ENCODE measurements around the gene GPR146. TPM values are rescaled to one million over a fixed set of nuclear protein-coding genes. Genes with fewer than 3 reads are reported as not detected.

The GPR146 gene
- polyA plus RNA-seq, 1 donor: 4.0 TPM

DNA sequence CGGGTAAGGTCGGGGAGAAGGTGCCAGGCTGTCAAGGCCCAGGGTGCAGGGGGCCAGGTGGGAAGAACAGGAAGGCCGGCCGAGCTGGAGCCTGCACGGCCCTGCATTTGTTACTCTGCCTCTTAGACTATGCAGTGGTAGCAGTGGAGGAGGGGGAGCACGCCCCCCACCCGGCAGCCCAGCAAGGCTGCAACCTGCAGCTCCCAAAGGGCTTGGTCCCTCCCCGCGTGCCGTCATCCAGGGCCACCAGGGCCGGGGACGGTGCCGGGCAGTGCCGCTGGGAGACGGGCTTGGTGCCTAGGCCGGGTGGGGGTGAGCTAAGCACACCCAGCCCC is 36.5 kb downstream of the GPR146 start:
- no peak for DNase-seq
- H3K27me3 ChIP-seq (ENCODE audit: control insufficient read depth, insufficient read depth, low read length): no peaks in the 10 kb centered on the region
- no peak overlapping the region for H3K27ac ChIP-seq (ENCODE audit: low read length)
- peaks cover 3% of the 10 kb centered on the region for H3K9me3 ChIP-seq (ENCODE audit: control insufficient read depth, low read depth, low read length)
- no peak overlapping the region for H3K4me3 ChIP-seq (ENCODE audit: low read length)
- WGBS (ENCODE audit: insufficient coverage, low lambda C conversion rate): no CpG with 5 or more reads among the region's 16 CpGs
- H3K36me3 ChIP-seq (ENCODE audit: control insufficient read depth, insufficient read depth, low read length): peaks cover 2% of the 10 kb centered on the region
- H3K4me1 ChIP-seq (ENCODE audit: control insufficient read depth, insufficient read depth, low read length): no peaks in the 10 kb centered on the region

GRCh38 chr7:1081336-1081735 is 37.0 kb downstream of the GPR146 start:
- no peak for DNase-seq
- Histone ChIP-seq H3K9me3 (ENCODE audit: control insufficient read depth, low read depth, low read length) (peaks cover 3% of the 10 kb centered on the region), H3K4me3 (ENCODE audit: low read length) (no peak overlapping the region), H3K36me3 (ENCODE audit: control insufficient read depth, insufficient read depth, low read length) (peaks cover 2% of the 10 kb centered on the region), H3K27ac (ENCODE audit: low read length) (no peak overlapping the region), H3K4me1 (ENCODE audit: control insufficient read depth, insufficient read depth, low read length) (peaks cover under 1% of the 10 kb centered on the region), H3K27me3 (ENCODE audit: control insufficient read depth, insufficient read depth, low read length) (no peaks in the 10 kb centered on the region)
- WGBS (ENCODE audit: insufficient coverage, low lambda C conversion rate): no CpG with 5 or more reads among the region's 20 CpGs

DNA sequence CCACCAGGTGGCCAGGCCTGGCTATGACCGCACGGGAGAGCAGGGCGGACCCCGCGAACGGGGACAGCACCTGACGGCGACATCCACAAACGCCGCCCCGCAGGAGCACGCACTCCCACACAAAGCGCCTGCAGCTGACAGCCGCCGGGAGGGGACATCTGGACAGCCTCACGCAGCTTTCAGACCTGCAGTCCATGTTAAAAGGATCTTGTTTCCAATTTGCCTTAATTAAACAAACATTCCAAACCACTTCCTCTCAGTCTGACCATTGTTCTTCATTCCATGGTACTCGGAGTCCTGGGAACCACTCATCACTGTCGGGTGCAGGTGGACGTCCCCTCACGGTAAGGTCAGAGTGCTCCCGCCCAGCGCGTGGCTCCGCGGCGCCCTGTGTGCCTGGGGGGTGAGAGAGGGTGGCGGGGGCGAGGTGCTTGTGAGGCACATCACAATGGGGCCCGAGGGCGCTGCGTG is 37.6 kb downstream of the GPR146 start:
- DNase-seq: no peak
- Histone ChIP-seq H3K27ac (ENCODE audit: low read length) (no peak overlapping the region), H3K36me3 (ENCODE audit: control insufficient read depth, insufficient read depth, low read length) (peaks cover 2% of the 10 kb centered on the region), H3K4me3 (ENCODE audit: low read length) (no peak overlapping the region), H3K9me3 (ENCODE audit: control insufficient read depth, low read depth, low read length) (peaks cover 3% of the 10 kb centered on the region), H3K27me3 (ENCODE audit: control insufficient read depth, insufficient read depth, low read length) (no peaks in the 10 kb centered on the region), H3K4me1 (ENCODE audit: control insufficient read depth, insufficient read depth, low read length) (peaks cover 6% of the 10 kb centered on the region)
- no CpG with 5 or more reads among the region's 31 CpGs for WGBS (ENCODE audit: insufficient coverage, low lambda C conversion rate)

GRCh38 chr7:1083729-1084657 is 39.6 kb downstream of the GPR146 start:
- Histone ChIP-seq H3K9me3 (ENCODE audit: control insufficient read depth, low read depth, low read length) (peaks cover 3% of the 10 kb centered on the region), H3K27ac (ENCODE audit: low read length) (no peak overlapping the region), H3K4me3 (ENCODE audit: low read length) (no peak overlapping the region), H3K4me1 (ENCODE audit: control insufficient read depth, insufficient read depth, low read length) (peaks cover 17% of the 10 kb centered on the region), H3K36me3 (ENCODE audit: control insufficient read depth, insufficient read depth, low read length) (peaks cover 2% of the 10 kb centered on the region), H3K27me3 (ENCODE audit: control insufficient read depth, insufficient read depth, low read length) (peaks cover 2% of the 10 kb centered on the region)
- 100% methylated on average over 2 of the region's 45 CpGs for whole genome bisulfite sequencing (ENCODE audit: insufficient coverage, low lambda C conversion rate)
- DNase-seq: no peak

- H3K4me3 ChIP-seq (ENCODE audit: low read length): no peak overlapping the region
- H3K27ac ChIP-seq (ENCODE audit: low read length): no peak overlapping the region
- no peak for DNase-seq
- peaks cover 3% of the 10 kb centered on the region for H3K9me3 ChIP-seq (ENCODE audit: control insufficient read depth, low read depth, low read length)
- peaks cover 17% of the 10 kb centered on the region for H3K4me1 ChIP-seq (ENCODE audit: control insufficient read depth, insufficient read depth, low read length)
- no CpG with 5 or more reads among the region's 10 CpGs for WGBS (ENCODE audit: insufficient coverage, low lambda C conversion rate)
- peaks cover 2% of the 10 kb centered on the region for H3K27me3 ChIP-seq (ENCODE audit: control insufficient read depth, insufficient read depth, low read length)
- H3K36me3 ChIP-seq (ENCODE audit: control insufficient read depth, insufficient read depth, low read length): peaks cover 2% of the 10 kb centered on the region
Measured at GRCh38 chr7:1085266-1085665, 40.9 kb downstream of the GPR146 start.

- H3K36me3 ChIP-seq (ENCODE audit: control insufficient read depth, insufficient read depth, low read length): peaks cover 2% of the 10 kb centered on the region
- WGBS (ENCODE audit: insufficient coverage, low lambda C conversion rate): no CpG with 5 or more reads among the region's 11 CpGs
- H3K4me3 ChIP-seq (ENCODE audit: low read length): no peak overlapping the region
- no peak for DNase-seq
- H3K27me3 ChIP-seq (ENCODE audit: control insufficient read depth, insufficient read depth, low read length): peaks cover 2% of the 10 kb centered on the region
- no peak overlapping the region for H3K27ac ChIP-seq (ENCODE audit: low read length)
- peaks cover 17% of the 10 kb centered on the region for H3K4me1 ChIP-seq (ENCODE audit: control insufficient read depth, insufficient read depth, low read length)
- peaks cover 3% of the 10 kb centered on the region for H3K9me3 ChIP-seq (ENCODE audit: control insufficient read depth, low read depth, low read length)
Measured at GRCh38 chr7:1085910-1086421, 41.6 kb downstream of the GPR146 start.

DNA sequence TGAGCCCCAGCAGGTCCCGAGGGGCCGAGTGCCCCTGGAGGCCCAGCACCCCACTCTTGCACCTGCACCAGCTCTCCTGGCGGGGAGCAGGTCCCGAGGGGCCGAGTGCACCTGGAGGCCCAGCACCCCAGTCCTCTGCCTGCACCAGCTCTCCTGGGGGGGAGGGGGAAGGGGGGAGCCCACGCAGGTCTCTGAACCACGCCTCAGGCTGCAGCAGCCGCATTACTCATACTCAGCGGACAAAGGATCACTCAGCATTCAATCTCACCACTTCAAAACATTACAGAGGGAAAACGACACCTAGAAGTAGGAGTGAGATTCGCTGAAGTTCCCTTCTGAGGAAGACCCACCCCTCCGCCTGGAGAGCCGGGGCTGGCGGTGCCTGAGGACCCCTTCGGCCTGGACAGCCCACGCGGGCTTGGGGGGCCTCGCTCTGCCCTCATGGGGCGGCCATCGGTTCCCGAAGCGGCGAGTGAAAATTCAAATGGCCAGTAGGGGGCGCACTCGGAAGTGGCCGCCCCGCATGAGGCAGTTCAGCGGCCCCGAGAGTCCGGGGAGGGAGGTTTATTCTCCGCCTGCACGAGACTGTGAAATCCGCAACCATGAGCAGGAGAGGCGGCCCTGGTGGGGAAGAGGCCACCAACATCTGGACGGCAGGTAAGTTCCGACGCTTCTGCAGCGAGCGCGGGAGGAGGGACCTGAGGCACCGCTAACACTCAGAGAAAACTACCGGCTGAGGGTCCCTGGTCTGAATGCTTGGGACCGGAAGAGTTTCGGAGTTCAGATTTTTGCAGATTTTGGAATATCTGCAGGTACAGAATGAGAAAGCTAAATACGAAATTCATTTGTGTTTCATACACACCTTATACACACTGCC is 42.5 kb downstream of the GPR146 start:
- H3K9me3 ChIP-seq (ENCODE audit: control insufficient read depth, low read depth, low read length): peaks cover 3% of the 10 kb centered on the region
- DNase-seq: peak; percentile 54 to 73
- H3K4me1 ChIP-seq (ENCODE audit: control insufficient read depth, insufficient read depth, low read length): peaks cover 17% of the 10 kb centered on the region
- peak overlapping the region; percentile 44 for H3K4me3 ChIP-seq (ENCODE audit: low read length)
- WGBS (ENCODE audit: insufficient coverage, low lambda C conversion rate): 100% methylated on average over 1 of the region's 45 CpGs
- H3K36me3 ChIP-seq (ENCODE audit: control insufficient read depth, insufficient read depth, low read length): peaks cover 5% of the 10 kb centered on the region
- peaks cover 2% of the 10 kb centered on the region for H3K27me3 ChIP-seq (ENCODE audit: control insufficient read depth, insufficient read depth, low read length)
- no peak overlapping the region for H3K27ac ChIP-seq (ENCODE audit: low read length)

DNA sequence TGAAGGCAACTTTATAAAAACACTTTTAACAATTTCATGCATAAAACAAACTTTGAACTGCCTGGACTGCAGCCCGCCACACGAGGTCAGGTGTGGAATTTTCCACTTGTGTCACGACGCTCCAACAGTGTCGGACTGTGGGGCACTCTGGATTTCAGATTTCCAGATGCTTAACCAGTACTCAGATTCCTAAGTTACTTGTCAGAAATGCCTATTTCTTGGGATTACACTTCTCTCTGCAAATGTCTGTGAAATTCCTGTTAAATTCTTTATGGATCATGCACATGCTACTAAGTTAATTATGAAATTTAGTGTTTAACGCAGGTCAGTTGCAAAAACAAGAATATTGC is 43.1 kb downstream of the GPR146 start:
- Histone ChIP-seq H3K4me3 (ENCODE audit: low read length) (no peak overlapping the region), H3K36me3 (ENCODE audit: control insufficient read depth, insufficient read depth, low read length) (peaks cover 9% of the 10 kb centered on the region), H3K9me3 (ENCODE audit: control insufficient read depth, low read depth, low read length) (peaks cover 8% of the 10 kb centered on the region), H3K27me3 (ENCODE audit: control insufficient read depth, insufficient read depth, low read length) (peaks cover 2% of the 10 kb centered on the region), H3K4me1 (ENCODE audit: control insufficient read depth, insufficient read depth, low read length) (peaks cover 17% of the 10 kb centered on the region), H3K27ac (ENCODE audit: low read length) (no peak overlapping the region)
- DNase-seq: no peak
- 60% methylated on average over 2 of the region's 6 CpGs for WGBS (ENCODE audit: insufficient coverage, low lambda C conversion rate)

DNA sequence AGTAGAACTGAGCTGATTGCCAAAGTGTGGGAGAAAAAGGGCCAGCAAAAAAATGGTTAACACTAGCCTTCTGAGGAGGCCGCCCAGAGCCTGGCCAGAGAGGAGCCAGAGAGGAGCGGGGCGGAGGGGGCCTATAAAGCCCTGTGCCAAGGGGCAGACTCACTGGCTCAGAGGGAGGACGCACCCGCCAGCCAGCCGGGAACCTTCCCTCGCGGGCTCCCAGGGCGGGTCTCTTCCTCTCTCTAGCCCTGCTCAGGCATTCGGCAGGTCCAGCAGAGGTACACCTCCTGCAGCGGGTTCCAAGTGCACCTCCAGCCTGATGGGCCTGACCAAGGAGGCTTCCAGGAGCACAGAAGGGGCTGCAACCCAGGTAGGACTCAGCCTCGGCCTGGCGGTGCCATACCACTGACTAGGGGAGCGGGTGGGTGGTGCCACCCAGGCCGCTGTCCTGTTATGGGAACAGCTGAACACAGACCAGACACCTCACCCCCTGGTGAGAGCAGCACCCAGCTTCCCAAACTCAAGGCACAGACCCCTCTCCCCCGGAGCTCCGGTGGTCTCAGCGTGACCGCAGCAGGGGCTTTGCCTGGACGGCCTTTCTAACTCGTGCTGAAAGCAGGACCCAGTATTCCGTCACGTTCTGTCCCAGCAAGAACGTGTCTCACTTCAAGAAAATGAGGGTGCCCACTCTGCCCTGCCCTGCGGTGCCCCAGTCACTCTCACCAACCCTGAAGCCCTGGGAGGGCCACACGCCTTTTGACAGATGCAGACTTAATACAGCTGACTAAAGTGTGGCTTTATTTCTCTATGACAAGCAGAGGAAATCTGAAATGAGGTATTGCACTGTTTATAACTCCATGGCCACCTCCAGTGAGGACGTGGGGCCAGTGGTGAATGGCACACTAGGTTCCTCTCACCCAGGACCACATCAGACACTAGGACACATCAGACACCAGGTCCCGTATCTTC is 43.9 kb downstream of the GPR146 start, which contains the start of gene GPER1:
Gene GPER1 (plus strand): TSS at position 162 of the 969 bp plus-strand sequence. CDS start 3,616 bp downstream, outside the sequence.
- DNase-seq: peak in 1 of 2 donors; percentile 47
- H3K4me3 ChIP-seq (ENCODE audit: low read length): peak within 1 kb of the TSS; percentile 44
- peaks cover 6% of the 10 kb centered on the region for H3K9me3 ChIP-seq (ENCODE audit: control insufficient read depth, low read depth, low read length)
- no CpG with 5 or more reads among the region's 28 CpGs for WGBS (ENCODE audit: insufficient coverage, low lambda C conversion rate)
- H3K4me1 ChIP-seq (ENCODE audit: control insufficient read depth, insufficient read depth, low read length): peaks cover 20% of the 10 kb centered on the region
- no peak within 1 kb of the TSS for H3K27ac ChIP-seq (ENCODE audit: low read length)
- H3K27me3 ChIP-seq (ENCODE audit: control insufficient read depth, insufficient read depth, low read length): peaks cover 2% of the 10 kb centered on the region
- H3K36me3 ChIP-seq (ENCODE audit: control insufficient read depth, insufficient read depth, low read length): peaks cover 9% of the 10 kb centered on the region

All from large intestine (tissue), 3 donors.